ENCODE results near the gene MGA. TPM values are rescaled to one million over a fixed set of nuclear protein-coding genes. Genes with fewer than 3 reads are reported as not detected.

MGA gene
- total and polyA plus RNA-seq, 2 experiments from 2014 or later = 42.6 to 58.9 TPM

DNA sequence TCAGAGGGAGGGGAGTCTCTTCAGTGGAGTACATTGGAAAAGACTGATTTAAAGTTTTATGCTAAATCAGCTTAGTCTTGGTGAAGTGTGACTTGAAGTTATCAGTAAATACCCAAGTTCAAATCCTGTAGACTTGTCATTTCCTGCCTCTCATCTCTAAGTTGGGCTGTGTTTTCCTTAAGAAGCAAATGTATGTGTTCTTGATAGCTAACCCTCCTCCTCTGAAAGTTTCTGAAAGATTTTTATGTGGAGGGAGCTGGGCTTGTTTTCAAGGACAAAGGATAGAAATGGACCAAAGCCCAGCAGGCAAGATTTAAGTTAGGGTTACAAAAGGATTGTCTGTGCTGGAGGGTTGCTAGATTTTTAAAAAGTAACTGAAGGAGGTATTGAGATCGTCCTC is 118.3 kb downstream of the MGA start (continued):
- TF ChIP-seq, protein P1, sequence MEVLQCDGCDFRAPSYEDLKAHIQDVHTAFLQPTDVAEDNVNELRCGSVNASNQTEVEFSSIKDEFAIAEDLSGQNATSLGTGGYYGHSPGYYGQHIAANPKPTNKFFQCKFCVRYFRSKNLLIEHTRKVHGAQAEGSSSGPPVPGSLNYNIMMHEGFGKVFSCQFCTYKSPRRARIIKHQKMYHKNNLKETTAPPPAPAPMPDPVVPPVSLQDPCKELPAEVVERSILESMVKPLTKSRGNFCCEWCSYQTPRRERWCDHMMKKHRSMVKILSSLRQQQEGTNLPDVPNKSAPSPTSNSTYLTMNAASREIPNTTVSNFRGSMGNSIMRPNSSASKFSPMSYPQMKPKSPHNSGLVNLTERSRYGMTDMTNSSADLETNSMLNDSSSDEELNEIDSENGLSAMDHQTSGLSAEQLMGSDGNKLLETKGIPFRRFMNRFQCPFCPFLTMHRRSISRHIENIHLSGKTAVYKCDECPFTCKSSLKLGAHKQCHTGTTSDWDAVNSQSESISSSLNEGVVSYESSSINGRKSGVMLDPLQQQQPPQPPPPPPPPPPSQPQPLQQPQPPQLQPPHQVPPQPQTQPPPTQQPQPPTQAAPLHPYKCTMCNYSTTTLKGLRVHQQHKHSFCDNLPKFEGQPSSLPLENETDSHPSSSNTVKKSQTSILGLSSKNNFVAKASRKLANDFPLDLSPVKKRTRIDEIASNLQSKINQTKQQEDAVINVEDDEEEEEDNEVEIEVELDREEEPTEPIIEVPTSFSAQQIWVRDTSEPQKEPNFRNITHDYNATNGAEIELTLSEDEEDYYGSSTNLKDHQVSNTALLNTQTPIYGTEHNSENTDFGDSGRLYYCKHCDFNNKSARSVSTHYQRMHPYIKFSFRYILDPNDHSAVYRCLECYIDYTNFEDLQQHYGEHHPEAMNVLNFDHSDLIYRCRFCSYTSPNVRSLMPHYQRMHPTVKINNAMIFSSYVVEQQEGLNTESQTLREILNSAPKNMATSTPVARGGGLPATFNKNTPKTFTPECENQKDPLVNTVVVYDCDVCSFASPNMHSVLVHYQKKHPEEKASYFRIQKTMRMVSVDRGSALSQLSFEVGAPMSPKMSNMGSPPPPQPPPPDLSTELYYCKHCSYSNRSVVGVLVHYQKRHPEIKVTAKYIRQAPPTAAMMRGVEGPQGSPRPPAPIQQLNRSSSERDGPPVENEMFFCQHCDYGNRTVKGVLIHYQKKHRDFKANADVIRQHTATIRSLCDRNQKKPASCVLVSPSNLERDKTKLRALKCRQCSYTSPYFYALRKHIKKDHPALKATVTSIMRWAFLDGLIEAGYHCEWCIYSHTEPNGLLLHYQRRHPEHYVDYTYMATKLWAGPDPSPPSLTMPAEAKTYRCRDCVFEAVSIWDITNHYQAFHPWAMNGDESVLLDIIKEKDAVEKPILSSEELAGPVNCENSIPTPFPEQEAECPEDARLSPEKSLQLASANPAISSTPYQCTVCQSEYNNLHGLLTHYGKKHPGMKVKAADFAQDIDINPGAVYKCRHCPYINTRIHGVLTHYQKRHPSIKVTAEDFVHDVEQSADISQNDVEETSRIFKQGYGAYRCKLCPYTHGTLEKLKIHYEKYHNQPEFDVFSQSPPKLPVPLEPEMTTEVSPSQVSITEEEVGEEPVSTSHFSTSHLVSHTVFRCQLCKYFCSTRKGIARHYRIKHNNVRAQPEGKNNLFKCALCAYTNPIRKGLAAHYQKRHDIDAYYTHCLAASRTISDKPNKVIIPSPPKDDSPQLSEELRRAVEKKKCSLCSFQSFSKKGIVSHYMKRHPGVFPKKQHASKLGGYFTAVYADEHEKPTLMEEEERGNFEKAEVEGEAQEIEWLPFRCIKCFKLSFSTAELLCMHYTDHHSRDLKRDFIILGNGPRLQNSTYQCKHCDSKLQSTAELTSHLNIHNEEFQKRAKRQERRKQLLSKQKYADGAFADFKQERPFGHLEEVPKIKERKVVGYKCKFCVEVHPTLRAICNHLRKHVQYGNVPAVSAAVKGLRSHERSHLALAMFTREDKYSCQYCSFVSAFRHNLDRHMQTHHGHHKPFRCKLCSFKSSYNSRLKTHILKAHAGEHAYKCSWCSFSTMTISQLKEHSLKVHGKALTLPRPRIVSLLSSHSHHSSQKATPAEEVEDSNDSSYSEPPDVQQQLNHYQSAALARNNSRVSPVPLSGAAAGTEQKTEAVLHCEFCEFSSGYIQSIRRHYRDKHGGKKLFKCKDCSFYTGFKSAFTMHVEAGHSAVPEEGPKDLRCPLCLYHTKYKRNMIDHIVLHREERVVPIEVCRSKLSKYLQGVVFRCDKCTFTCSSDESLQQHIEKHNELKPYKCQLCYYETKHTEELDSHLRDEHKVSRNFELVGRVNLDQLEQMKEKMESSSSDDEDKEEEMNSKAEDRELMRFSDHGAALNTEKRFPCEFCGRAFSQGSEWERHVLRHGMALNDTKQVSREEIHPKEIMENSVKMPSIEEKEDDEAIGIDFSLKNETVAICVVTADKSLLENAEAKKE (CRISPR knock-in tag; IDR thresholded peaks at IDR 0.05) = no peak
- TF ChIP-seq, protein P2, sequence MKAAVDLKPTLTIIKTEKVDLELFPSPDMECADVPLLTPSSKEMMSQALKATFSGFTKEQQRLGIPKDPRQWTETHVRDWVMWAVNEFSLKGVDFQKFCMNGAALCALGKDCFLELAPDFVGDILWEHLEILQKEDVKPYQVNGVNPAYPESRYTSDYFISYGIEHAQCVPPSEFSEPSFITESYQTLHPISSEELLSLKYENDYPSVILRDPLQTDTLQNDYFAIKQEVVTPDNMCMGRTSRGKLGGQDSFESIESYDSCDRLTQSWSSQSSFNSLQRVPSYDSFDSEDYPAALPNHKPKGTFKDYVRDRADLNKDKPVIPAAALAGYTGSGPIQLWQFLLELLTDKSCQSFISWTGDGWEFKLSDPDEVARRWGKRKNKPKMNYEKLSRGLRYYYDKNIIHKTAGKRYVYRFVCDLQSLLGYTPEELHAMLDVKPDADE (IDR thresholded peaks at IDR 0.05) = no peak

DNA sequence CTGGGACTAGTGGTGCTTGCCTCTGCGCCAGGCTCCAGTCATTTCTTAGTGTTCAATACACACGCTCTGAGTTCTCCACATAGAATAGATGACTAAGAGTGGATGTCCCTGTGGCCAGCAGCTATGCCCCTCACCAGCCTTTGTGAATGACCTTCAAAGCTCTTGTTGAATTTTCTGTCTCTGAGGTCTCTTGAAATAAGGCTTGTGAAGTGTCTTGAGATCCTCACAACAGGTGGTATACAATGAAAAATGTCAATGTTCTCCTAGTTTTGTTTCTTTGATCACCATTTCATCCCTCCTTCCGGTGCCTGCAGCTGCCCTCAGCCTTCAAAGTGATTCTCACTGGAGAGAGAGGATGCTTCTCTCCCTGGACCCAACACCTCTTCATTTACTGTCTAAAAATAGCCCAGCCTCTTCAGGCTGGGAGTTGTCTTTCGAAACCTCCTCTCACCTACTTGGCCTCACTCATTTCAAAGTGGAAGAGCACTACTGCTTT is 119.5 kb downstream of the MGA start:
- H3K4me3 ChIP-seq = no peak overlapping the region
- no peak overlapping the region for H3K27ac ChIP-seq (ENCODE audit: low read depth)
- peaks cover 27% of the 10 kb centered on the region for H3K79me2 ChIP-seq (replicated peaks; ENCODE audit: insufficient read depth)
- Mint-ChIP-seq H3K4me3 (no peak overlapping the region; the same call in 2 of the 3 replicates), H3K36me3 (ENCODE audit: low read depth) (no peaks in the 10 kb centered on the region), H3K9me3 (no peaks in the 10 kb centered on the region), H3K27me3 (ENCODE audit: insufficient read depth, low read depth, poor library complexity) (peaks cover 4% of the 10 kb centered on the region), H3K4me1 (peaks cover 52% of the 10 kb centered on the region), H3K27ac (peak overlapping the region; percentile 19; the same call in 1 of the 2 replicates)
- no peak overlapping the region for H3K4me2 ChIP-seq
- ATAC-seq (no peak), DNase-seq (ENCODE audit: low spot score) (no peak)
- no peaks in the 10 kb centered on the region for H3K36me3 ChIP-seq (ENCODE audit: insufficient read depth)
- no peaks in the 10 kb centered on the region for H3K27me3 ChIP-seq (ENCODE audit: insufficient read depth)
- H3K4me1 ChIP-seq (ENCODE audit: insufficient read depth) = peaks cover 23% of the 10 kb centered on the region
- no peak overlapping the region for H2AFZ ChIP-seq
- no peaks in the 10 kb centered on the region for H3K9me2 ChIP-seq (ENCODE audit: insufficient read depth)
- no peaks in the 10 kb centered on the region for H4K20me1 ChIP-seq (replicated peaks; ENCODE audit: insufficient read depth)
- peaks cover 5% of the 10 kb centered on the region for H3F3A ChIP-seq (replicated peaks; ENCODE audit: low read depth)
- no peak for TF ChIP-seq JUNB (IDR thresholded peaks at IDR 0.05; ENCODE audit: unreplicated experiment)
- no peak for TF ChIP-seq EZH2phosphoT487 (IDR thresholded peaks at IDR 0.05; ENCODE audit: unreplicated experiment)
- TF ChIP-seq ZNF331 (CRISPR knock-in tag; IDR thresholded peaks at IDR 0.05; ENCODE audit: low read depth) = no peak
- TF ChIP-seq, protein P1 (CRISPR knock-in tag; IDR thresholded peaks at IDR 0.05) = no peak
- no peak for TF ChIP-seq STAT1 (IDR thresholded peaks at IDR 0.05; ENCODE audit: unreplicated experiment)
- TF ChIP-seq CREB1 (CRISPR knock-in tag; IDR thresholded peaks at IDR 0.05; ENCODE audit: low read depth) = no peak
